IMR-90 (cell line): ENCODE data around the gene RCBTB1.
"Not testable (repeated sequence)": the region's sequence is repeated elsewhere in the genome, so short reads cannot be mapped to it uniquely, and the experiment has no call there.

Experiments used
- BHLHE40 ChIP-seq: fragments of 150-350 bp; IDR thresholded peaks from 2 replicates; pipeline ENCODE4 v1.6.1; 2016; ENCODE audit warnings: mild to moderate bottlenecking, low read depth, low read length
- CEBPB ChIP-seq: IDR thresholded peaks from 2 replicates; pipeline ENCODE4 v1.6.1; 2012; ENCODE audit warnings: low read depth, low read length, improper control_type of control experiment
- CHD1 ChIP-seq: IDR thresholded peaks from 2 replicates; pipeline ENCODE4 v1.6.1; 2012; ENCODE audit warnings: low read depth, low read length, improper control_type of control experiment
- CTCF ChIP-seq: conservative IDR thresholded peaks from 2 replicates; pipeline ENCODE4 v1.5.1; 2012; ENCODE audit warnings: mild to moderate bottlenecking, low read depth, low read length, improper control_type of control experiment
- FOS ChIP-seq: fragments of 150-350 bp; IDR thresholded peaks from 2 replicates; pipeline ENCODE4 v1.6.1; 2016; ENCODE audit warnings: low read depth, low read length
- MAFK ChIP-seq: IDR thresholded peaks from 2 replicates; pipeline ENCODE4 v1.6.1; 2012; ENCODE audit warnings: low read depth, low read length, improper control_type of control experiment
- MXI1 ChIP-seq: IDR thresholded peaks from 2 replicates; pipeline ENCODE4 v1.6.1; 2012; ENCODE audit warnings: low read depth, mild to moderate bottlenecking, low read length, moderate library complexity, borderline replicate concordance
- NFE2L2 ChIP-seq: fragments of 150-350 bp; IDR thresholded peaks from 2 replicates; pipeline ENCODE4 v1.6.1; 2016; ENCODE audit warnings: low read depth, mild to moderate bottlenecking, low read length
- POLR2A ChIP-seq: IDR thresholded peaks from 2 replicates; pipeline ENCODE4 v1.6.1; 2012; ENCODE audit warnings: mild to moderate bottlenecking, low read depth, low read length
- RAD21 ChIP-seq: IDR thresholded peaks from 2 replicates; pipeline ENCODE4 v1.6.1; 2012; ENCODE audit warnings: low read length, improper control_type of control experiment
- RCOR1 ChIP-seq: IDR thresholded peaks from 2 replicates; pipeline ENCODE4 v1.6.1; 2012; ENCODE audit warnings: mild to moderate bottlenecking, low read length, improper control_type of control experiment; ENCODE audit not compliant: insufficient replicate concordance
- RFX5 ChIP-seq: IDR thresholded peaks from 2 replicates; pipeline ENCODE4 v1.8.0; 2012; ENCODE audit warnings: low read depth, mild to moderate bottlenecking, low read length, moderate library complexity
- TF ChIP-seq, protein P1 (sequence below): fragments of 150-350 bp; IDR thresholded peaks from 2 replicates; pipeline ENCODE4 v1.6.1; 2016; ENCODE audit warnings: low read depth, mild to moderate bottlenecking, low read length, moderate library complexity, borderline replicate concordance
- TF ChIP-seq, protein P2 (sequence below): fragments of 150-350 bp; IDR thresholded peaks from 2 replicates; pipeline ENCODE4 v1.6.1; 2017; ENCODE audit warnings: mild to moderate bottlenecking, antibody characterized with exemption, low read length, low read depth

- not testable (repeated sequence) for TF ChIP-seq CTCF, POLR2A, MAFK, RAD21, CEBPB, RFX5, MXI1, NFE2L2, CHD1, FOS, BHLHE40, RCOR1
- TF ChIP-seq, protein P1, sequence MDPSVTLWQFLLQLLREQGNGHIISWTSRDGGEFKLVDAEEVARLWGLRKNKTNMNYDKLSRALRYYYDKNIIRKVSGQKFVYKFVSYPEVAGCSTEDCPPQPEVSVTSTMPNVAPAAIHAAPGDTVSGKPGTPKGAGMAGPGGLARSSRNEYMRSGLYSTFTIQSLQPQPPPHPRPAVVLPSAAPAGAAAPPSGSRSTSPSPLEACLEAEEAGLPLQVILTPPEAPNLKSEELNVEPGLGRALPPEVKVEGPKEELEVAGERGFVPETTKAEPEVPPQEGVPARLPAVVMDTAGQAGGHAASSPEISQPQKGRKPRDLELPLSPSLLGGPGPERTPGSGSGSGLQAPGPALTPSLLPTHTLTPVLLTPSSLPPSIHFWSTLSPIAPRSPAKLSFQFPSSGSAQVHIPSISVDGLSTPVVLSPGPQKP: not testable (repeated sequence)
- TF ChIP-seq, protein P2, sequence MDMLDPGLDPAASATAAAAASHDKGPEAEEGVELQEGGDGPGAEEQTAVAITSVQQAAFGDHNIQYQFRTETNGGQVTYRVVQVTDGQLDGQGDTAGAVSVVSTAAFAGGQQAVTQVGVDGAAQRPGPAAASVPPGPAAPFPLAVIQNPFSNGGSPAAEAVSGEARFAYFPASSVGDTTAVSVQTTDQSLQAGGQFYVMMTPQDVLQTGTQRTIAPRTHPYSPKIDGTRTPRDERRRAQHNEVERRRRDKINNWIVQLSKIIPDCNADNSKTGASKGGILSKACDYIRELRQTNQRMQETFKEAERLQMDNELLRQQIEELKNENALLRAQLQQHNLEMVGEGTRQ: not testable (repeated sequence)
Observed at GRCh38 chr13:49496837-49497236, 88.5 kb downstream of the RCBTB1 start.
